ENCODE measurements around the gene KCNA10.

DNA sequence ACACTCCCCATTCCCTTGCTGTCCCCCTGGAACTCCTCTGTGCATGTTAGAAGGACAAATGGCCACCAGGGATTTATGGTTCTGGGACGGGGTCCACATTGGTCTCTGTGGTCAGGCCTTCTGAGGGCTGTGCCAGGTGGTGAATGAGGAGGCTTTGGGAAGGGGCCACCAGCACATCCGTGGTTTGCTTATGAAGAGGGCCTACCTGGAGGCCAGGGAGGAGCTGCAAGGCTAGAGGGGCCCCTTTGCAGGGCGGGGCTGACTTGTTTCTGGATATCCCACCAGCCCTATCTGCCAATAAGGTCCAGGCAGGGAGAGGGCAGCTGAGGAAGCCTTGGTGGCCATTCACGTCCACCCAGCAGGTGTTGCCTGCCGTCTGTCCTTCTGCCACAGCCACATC lies 24.9 kb downstream of the KCNA10 start:
- TF ChIP-seq POLR2A (IDR thresholded peaks at IDR 0.05) = no peak
- TF ChIP-seq, protein P1, sequence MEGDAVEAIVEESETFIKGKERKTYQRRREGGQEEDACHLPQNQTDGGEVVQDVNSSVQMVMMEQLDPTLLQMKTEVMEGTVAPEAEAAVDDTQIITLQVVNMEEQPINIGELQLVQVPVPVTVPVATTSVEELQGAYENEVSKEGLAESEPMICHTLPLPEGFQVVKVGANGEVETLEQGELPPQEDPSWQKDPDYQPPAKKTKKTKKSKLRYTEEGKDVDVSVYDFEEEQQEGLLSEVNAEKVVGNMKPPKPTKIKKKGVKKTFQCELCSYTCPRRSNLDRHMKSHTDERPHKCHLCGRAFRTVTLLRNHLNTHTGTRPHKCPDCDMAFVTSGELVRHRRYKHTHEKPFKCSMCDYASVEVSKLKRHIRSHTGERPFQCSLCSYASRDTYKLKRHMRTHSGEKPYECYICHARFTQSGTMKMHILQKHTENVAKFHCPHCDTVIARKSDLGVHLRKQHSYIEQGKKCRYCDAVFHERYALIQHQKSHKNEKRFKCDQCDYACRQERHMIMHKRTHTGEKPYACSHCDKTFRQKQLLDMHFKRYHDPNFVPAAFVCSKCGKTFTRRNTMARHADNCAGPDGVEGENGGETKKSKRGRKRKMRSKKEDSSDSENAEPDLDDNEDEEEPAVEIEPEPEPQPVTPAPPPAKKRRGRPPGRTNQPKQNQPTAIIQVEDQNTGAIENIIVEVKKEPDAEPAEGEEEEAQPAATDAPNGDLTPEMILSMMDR (IDR thresholded peaks at IDR 0.05) = no peak
- TF ChIP-seq EP300 (IDR thresholded peaks at IDR 0.05) = no peak
- no peak for TF ChIP-seq POLR2AphosphoS5 (IDR thresholded peaks at IDR 0.05)
